Mucosa of rectum (tissue), 2 donors: Measurements from ENCODE around the gene PODXL2.

ENCODE experiments used
- H3K27ac ChIP-seq, 2 donors: one replicate each; pipeline ENCODE4 v1.7.0; 2013; ENCODE audit warnings: inconsistent platforms in 2 of 2, low read depth in 2 of 2, low read length in 2 of 2
- H3K27me3 ChIP-seq, 2 donors: one replicate each; pipeline ENCODE4 v1.7.0; 2013; ENCODE audit warnings: low read length in 2 of 2; ENCODE audit not compliant: control insufficient read depth in 2 of 2, insufficient read depth in 2 of 2
- H3K36me3 ChIP-seq, 2 donors: one replicate each; pipeline ENCODE4 v1.7.0; 2013; ENCODE audit warnings: low read length in 2 of 2; ENCODE audit not compliant: control insufficient read depth in 2 of 2, insufficient read depth in 2 of 2
- H3K4me1 ChIP-seq, 2 donors: one replicate each; pipeline ENCODE4 v1.7.0; 2013; ENCODE audit warnings: low read length in 2 of 2, mild to moderate bottlenecking in 1 of 2; ENCODE audit not compliant: control insufficient read depth in 2 of 2, insufficient read depth in 2 of 2
- H3K4me3 ChIP-seq, 2 donors: one replicate each; pipeline ENCODE4 v1.7.0; 2013; ENCODE audit warnings: low read length in 2 of 2
- H3K9ac ChIP-seq, 2 donors: one replicate each; pipeline ENCODE4 v1.7.0; 2013; ENCODE audit warnings: low read length in 2 of 2, low read depth in 1 of 2, mild to moderate bottlenecking in 1 of 2
- H3K9me3 ChIP-seq, 2 donors: one replicate each; pipeline ENCODE4 v1.7.0; 2013; ENCODE audit warnings: low read length in 2 of 2; ENCODE audit not compliant: control insufficient read depth in 2 of 2
- donor health status: healthy.
- donor health status: Normal muscosa, but diverticular disease.

The PODXL2 gene

GRCh38 chr3:127720985-127721935, 92.3 kb downstream of the PODXL2 start:
- no peaks in the 10 kb centered on the region for H3K27me3 ChIP-seq
- no peaks in the 10 kb centered on the region for H3K9me3 ChIP-seq
- H3K27ac ChIP-seq, result no peak overlapping the region
- no peak overlapping the region for H3K9ac ChIP-seq
- no peak overlapping the region for H3K4me3 ChIP-seq
- no peaks in the 10 kb centered on the region for H3K4me1 ChIP-seq
- H3K36me3 ChIP-seq, result peaks cover 23 to 27% of the 10 kb centered on the region in 2 donors

GRCh38 chr3:127722091-127722784, 93.3 kb downstream of the PODXL2 start:
- H3K4me1 ChIP-seq, result no peaks in the 10 kb centered on the region
- no peak overlapping the region for H3K9ac ChIP-seq
- no peaks in the 10 kb centered on the region for H3K27me3 ChIP-seq
- H3K36me3 ChIP-seq, result peaks cover 18 to 22% of the 10 kb centered on the region in 2 donors
- H3K27ac ChIP-seq, result no peak overlapping the region
- H3K4me3 ChIP-seq, result no peak overlapping the region
- H3K9me3 ChIP-seq, result no peaks in the 10 kb centered on the region
